DMS53 treated with DMSO at 0.1 percent for 48 hours (cell line): ENCODE results near the gene MCC.

ENCODE experiments used
- DNase-seq: peaks from one replicate; lab custom pipeline; 2025; ENCODE audit not compliant: unreplicated experiment; lab: John Stamatoyannopoulos, UW

MCC gene

GRCh38 chr5:113329981-113330380 lies 158.3 kb downstream of the MCC start:
- DNase-seq: no peak

- DNase-seq: no peak
These were observed 163.2 kb downstream of the MCC start for GRCh38 chr5:113325054-113325453.

GRCh38 chr5:113321276-113321675 lies 167.0 kb downstream of the MCC start:
- no peak for DNase-seq

- DNase-seq: no peak
These were observed 167.9 kb downstream of the MCC start for GRCh38 chr5:113320273-113320780.

GRCh38 chr5:113319256-113320053 lies 168.8 kb downstream of the MCC start:
- DNase-seq: no peak

GRCh38 chr5:113317636-113318035 lies 170.6 kb downstream of the MCC start:
- DNase-seq: no peak

GRCh38 chr5:113311301-113311700 lies 177.0 kb downstream of the MCC start:
- DNase-seq: no peak

- no peak for DNase-seq
These were observed 186.1 kb downstream of the MCC start for GRCh38 chr5:113302120-113302519.

GRCh38 chr5:113299591-113299990 lies 188.7 kb downstream of the MCC start:
- DNase-seq: no peak

GRCh38 chr5:113296676-113297075 lies 191.6 kb downstream of the MCC start:
- no peak for DNase-seq

GRCh38 chr5:113295111-113295539 lies 193.1 kb downstream of the MCC start:
- DNase-seq: no peak

GRCh38 chr5:113294311-113295110 lies 193.7 kb downstream of the MCC start:
- DNase-seq: peak; percentile 25

- DNase-seq: peak; percentile 26
These were observed 194.3 kb downstream of the MCC start for GRCh38 chr5:113293975-113294310.

GRCh38 chr5:113293068-113293974 lies 194.9 kb downstream of the MCC start:
- DNase-seq: no peak

- no peak for DNase-seq
These were observed 195.8 kb downstream of the MCC start for GRCh38 chr5:113292462-113292861.

- no peak for DNase-seq
These were observed 204.7 kb downstream of the MCC start for GRCh38 chr5:113283558-113283957.

GRCh38 chr5:113282472-113282871 lies 205.8 kb downstream of the MCC start:
- DNase-seq: no peak

- DNase-seq: no peak
These were observed 207.1 kb downstream of the MCC start for GRCh38 chr5:113281194-113281593.

GRCh38 chr5:113280541-113280940 lies 207.7 kb downstream of the MCC start:
- no peak for DNase-seq

- DNase-seq: no peak
These were observed 209.3 kb downstream of the MCC start for GRCh38 chr5:113278976-113279375.

GRCh38 chr5:113276493-113276892 lies 211.8 kb downstream of the MCC start:
- no peak for DNase-seq
